Coronary artery (tissue), 2 donors: ENCODE measurements around the gene PHACTR1.
A peak's percentile ranks its signal among the peaks of the same experiment; 100 is the strongest.

Source experiments
- DNase-seq: peaks from one replicate; pipeline ENCODE4 v3.0.0-alpha.2; 2017; ENCODE audit warnings: low spot score
- H3K27ac ChIP-seq, 2 donors: fragments of 200-600 bp; sonication (generic); one replicate each; pipeline ENCODE4 v1.5.1; 2016 to 2019
- H3K4me3 ChIP-seq: fragments of 200-600 bp; sonication (generic); 2 replicates; pipeline ENCODE4 v1.5.1; 2016; ENCODE audit warnings: mild to moderate bottlenecking, moderate library complexity
- TF ChIP-seq, protein P1 (sequence below): fragments of 200-600 bp; sonication (generic); IDR thresholded peaks from one replicate; pipeline ENCODE4 v1.5.1; 2019; ENCODE audit warnings: antibody characterized with exemption

The PHACTR1 gene

DNA sequence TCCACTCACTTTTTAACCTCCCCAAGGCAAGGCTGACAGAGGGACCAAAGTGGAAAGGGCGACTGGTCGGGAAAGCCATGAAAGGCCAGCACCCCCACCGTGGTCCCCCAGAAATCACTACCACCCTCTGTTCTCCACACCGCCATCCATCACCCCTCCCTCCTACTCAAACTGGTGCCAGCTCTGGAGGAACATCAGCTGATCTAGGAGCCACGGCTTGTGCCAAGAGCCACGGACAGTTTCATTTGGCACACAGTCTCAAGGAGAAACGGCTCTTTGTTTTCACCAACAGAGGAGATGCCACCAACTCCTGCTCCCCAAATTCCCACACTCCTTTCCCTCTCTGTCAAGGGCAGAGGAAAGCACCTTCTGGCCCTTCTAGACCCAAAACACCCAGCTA, 585.7 kb downstream of the PHACTR1 start:
- Histone ChIP-seq H3K4me3 (no peak overlapping the region), H3K27ac (peak overlapping the region; percentile 72 to 81)
- TF ChIP-seq, protein P1, sequence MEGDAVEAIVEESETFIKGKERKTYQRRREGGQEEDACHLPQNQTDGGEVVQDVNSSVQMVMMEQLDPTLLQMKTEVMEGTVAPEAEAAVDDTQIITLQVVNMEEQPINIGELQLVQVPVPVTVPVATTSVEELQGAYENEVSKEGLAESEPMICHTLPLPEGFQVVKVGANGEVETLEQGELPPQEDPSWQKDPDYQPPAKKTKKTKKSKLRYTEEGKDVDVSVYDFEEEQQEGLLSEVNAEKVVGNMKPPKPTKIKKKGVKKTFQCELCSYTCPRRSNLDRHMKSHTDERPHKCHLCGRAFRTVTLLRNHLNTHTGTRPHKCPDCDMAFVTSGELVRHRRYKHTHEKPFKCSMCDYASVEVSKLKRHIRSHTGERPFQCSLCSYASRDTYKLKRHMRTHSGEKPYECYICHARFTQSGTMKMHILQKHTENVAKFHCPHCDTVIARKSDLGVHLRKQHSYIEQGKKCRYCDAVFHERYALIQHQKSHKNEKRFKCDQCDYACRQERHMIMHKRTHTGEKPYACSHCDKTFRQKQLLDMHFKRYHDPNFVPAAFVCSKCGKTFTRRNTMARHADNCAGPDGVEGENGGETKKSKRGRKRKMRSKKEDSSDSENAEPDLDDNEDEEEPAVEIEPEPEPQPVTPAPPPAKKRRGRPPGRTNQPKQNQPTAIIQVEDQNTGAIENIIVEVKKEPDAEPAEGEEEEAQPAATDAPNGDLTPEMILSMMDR = no peak
- DNase-seq = no peak

- DNase-seq = no peak
- Histone ChIP-seq H3K4me3 (peak overlapping the region; percentile 56), H3K27ac (peak overlapping the region; percentile 72 to 81)
- TF ChIP-seq, protein P1 = no peak
These were observed 586.4 kb downstream of the PHACTR1 start for GRCh38 chr6:13302751-13303667.

GRCh38 chr6:13303668-13304017, 587.1 kb downstream of the PHACTR1 start:
- Histone ChIP-seq H3K4me3 (peak overlapping the region; percentile 56), H3K27ac (peak overlapping the region; percentile 72 to 81)
- TF ChIP-seq, protein P1 = no peak
- DNase-seq = no peak

GRCh38 chr6:13304101-13304500, 587.5 kb downstream of the PHACTR1 start:
- Histone ChIP-seq H3K27ac (peak overlapping the region; percentile 64 to 72), H3K4me3 (peak overlapping the region; percentile 56)
- DNase-seq = no peak
- TF ChIP-seq, protein P1 = no peak

- TF ChIP-seq, protein P1 = no peak
- no peak overlapping the region for H3K4me3 ChIP-seq
- DNase-seq = no peak
- H3K27ac ChIP-seq = peak overlapping the region in 1 of 2 donors; percentile 64
These were observed 588.2 kb downstream of the PHACTR1 start for GRCh38 chr6:13304580-13305260.

- no peak for DNase-seq
- Histone ChIP-seq H3K27ac (no peak overlapping the region), H3K4me3 (no peak overlapping the region)
- TF ChIP-seq, protein P1 = no peak
These were observed 588.7 kb downstream of the PHACTR1 start for GRCh38 chr6:13305288-13305687.

- no peak for DNase-seq
- H3K27ac ChIP-seq = no peak overlapping the region
- TF ChIP-seq, protein P1 = no peak
- no peak overlapping the region for H3K4me3 ChIP-seq
These were observed 589.2 kb downstream of the PHACTR1 start for GRCh38 chr6:13305791-13306190.
